GM12801 (cell line): ENCODE measurements around the gene LTB4R2.

Source experiments
- TF ChIP-seq, protein P1 (sequence below): IDR thresholded peaks from one replicate; pipeline ENCODE4 v1.5.1; 2011; ENCODE audit warnings: control low read depth; ENCODE audit not compliant: insufficient read length; ENCODE audit errors: extremely low read depth

The LTB4R2 gene

GRCh38 chr14:24279301-24280186 is 30.4 kb upstream of the LTB4R2 start:
- TF ChIP-seq, protein P1, sequence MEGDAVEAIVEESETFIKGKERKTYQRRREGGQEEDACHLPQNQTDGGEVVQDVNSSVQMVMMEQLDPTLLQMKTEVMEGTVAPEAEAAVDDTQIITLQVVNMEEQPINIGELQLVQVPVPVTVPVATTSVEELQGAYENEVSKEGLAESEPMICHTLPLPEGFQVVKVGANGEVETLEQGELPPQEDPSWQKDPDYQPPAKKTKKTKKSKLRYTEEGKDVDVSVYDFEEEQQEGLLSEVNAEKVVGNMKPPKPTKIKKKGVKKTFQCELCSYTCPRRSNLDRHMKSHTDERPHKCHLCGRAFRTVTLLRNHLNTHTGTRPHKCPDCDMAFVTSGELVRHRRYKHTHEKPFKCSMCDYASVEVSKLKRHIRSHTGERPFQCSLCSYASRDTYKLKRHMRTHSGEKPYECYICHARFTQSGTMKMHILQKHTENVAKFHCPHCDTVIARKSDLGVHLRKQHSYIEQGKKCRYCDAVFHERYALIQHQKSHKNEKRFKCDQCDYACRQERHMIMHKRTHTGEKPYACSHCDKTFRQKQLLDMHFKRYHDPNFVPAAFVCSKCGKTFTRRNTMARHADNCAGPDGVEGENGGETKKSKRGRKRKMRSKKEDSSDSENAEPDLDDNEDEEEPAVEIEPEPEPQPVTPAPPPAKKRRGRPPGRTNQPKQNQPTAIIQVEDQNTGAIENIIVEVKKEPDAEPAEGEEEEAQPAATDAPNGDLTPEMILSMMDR = no peak

GRCh38 chr14:24280797-24281460 is 29.0 kb upstream of the LTB4R2 start:
- TF ChIP-seq, protein P1 = no peak

DNA sequence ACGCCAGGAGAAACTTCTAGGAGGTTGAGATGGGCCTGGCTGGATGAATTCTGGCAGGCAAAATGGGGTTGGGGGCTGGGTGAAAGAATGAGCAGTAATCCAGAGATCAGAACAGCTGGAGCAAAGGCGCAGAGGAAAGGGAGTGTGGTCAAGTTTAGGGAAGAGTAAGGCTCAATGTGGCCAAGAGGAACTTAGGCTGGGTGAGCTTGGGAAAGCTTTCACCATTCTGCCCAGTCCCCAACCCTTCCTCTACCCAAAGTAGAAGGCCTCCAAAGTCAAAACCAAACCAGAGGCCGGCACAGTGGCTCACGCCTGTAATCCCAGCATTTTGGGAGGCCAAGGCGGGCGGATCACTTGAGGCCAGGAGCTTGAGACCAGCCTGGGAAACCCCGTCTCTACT is 28.3 kb upstream of the LTB4R2 start:
- TF ChIP-seq, protein P1 = no peak

DNA sequence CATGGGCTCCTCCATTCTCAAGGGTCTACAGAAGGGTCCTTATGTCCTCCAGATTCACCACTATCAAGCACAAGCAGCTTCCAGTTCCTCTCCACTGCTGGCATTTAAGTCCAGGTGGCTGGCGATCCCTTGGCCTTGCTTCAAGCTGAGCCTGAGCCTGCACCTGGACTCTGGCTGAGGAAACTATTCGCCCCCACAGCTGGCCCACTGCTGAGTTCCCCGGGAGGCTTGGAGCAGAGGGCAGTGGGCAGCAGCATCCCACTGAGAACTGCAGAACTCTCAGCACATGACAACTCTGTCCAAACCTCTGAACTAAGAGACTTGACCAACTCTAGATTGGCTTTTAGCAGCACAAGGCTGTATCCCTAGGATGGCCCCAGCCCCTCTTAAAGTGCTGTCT is 27.2 kb upstream of the LTB4R2 start:
- TF ChIP-seq, protein P1 = no peak

DNA sequence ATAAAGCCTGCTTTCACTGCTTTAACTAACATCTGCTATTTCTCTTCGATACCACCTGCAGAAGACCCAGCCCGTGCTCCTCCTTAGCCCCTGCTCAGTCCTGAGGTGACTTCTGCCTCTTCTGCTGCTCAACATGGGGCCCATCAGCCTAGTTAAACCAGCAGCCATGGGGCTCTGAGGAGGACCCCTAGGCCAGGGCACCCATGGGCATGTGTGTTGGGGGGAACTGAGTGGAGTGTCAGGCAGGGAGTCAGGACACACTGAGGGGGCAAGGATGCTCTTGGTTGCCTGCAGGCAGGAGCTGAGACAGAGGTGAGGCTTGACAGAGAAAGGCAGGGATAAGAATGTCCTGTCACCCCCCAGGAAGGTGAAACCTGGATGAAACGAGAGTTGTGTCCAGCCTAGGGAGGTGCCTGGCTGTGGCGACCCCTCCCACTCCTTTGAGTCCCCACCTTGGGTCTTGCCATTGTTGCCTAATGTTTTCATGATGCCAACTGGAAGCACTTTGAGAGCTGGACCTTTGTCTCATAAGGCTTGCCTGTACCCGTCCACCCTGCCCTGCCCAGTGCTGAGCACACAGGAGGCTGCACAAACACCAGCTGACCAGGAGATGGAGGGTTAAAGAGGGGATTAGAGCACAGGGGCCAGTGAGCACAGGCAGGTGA is 26.0 kb upstream of the LTB4R2 start:
- TF ChIP-seq, protein P1 = no peak

DNA sequence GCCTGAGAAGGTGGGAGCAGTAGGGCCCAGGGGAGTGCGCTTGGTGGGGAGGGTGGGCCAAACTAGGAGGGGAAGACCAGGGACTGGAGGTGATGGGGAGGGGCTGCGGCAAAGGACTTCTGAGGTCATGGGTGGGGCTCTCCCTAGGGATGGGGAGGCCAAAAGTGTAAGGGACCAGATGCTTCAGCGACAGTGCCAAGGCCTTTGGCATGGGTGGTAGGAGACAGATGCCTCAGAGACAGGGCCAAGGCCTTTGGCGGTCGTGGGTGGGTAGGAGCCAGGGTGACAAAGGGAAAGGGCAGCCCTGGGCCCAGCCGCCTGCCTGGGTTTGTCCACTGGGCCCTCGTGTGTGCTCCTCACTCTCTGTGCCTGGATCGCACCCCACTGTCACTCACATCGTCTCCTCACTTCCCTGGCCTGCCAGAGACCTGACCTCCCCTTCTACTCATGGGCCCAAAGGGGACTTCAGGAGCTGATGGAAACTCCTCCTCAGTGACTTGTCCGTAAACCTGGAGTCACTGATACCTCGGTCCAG is 25.4 kb upstream of the LTB4R2 start:
- TF ChIP-seq, protein P1 = no peak

DNA sequence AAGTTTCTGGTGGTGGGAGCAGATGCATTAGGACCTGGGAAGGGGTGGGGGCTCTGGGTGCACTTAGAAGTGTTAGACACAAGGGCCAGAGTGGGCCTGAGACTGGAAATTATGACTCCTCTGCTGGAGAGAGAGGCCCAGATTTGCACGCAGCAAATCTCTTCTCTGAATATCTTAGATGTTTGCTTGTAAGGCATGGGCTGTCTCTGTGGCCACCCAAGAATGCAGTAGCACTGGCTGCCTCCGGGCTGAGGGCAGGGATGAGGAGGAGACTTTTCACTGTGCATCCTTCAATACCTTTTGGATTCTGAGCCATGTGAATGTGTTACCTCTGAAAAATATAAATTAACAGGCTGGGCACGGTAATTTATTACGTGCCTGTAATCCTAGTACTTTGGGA is 24.6 kb upstream of the LTB4R2 start:
- TF ChIP-seq, protein P1 = no peak
